ENCODE data around the gene DIAPH3. TPM values are rescaled to one million over a fixed set of nuclear protein-coding genes. Genes with fewer than 3 reads are reported as not detected.

DIAPH3 gene
- total and polyA plus RNA-seq, 2 of the 4 experiments (the other 2 are of a cell fraction), result 8.9 to 9.3 TPM

GRCh38 chr13:59745392-59745788 is 418.3 kb downstream of the DIAPH3 start:
- DNase-seq, result peak; percentile 78
- H3K18ac ChIP-seq (ENCODE audit: low read depth, low read length), result no peak overlapping the region
- H3K4me2 ChIP-seq (ENCODE audit: low read depth, low read length), result peak overlapping the region; percentile 45
- no peak overlapping the region for H3K4me3 ChIP-seq (ENCODE audit: insufficient read depth, low read depth, low read length)
- intact Hi-C loops (cut with micrococcal nuclease), result no loop called here
- in situ Hi-C loops (cut with MboI; ENCODE audit: low sequenced_read_pairs), result no loop called here
- H2AK5ac ChIP-seq (ENCODE audit: low read depth, low read length), result no peak overlapping the region
- H3K23ac ChIP-seq (ENCODE audit: low read depth, low read length), result no peak overlapping the region
- no peak overlapping the region for H2AK9ac ChIP-seq (replicated peaks; ENCODE audit: low read depth, low read length, poor library complexity)
- WGBS, 2 experiments (ENCODE audit: extremely low coverage in 2 of 2, insufficient read length in 1 of 2), result no CpG with 5 or more reads among the region's 1 CpG
- no peaks in the 10 kb centered on the region for H4K20me1 ChIP-seq (ENCODE audit: insufficient read depth, low read length)
- no peak overlapping the region for H3K9ac ChIP-seq (ENCODE audit: low read depth, low read length)
- H3K27ac ChIP-seq (ENCODE audit: insufficient read depth, low read length), result no peak overlapping the region
- BruUV-seq (replicated peaks), result no TSS peak
- no peaks in the 10 kb centered on the region for H3K9me3 ChIP-seq (ENCODE audit: control insufficient read depth, insufficient read depth, low read length)
- ChIA-PET CTCF (no interaction called here), POLR2A (ENCODE audit: unreplicated experiment) (no interaction called here)
- no peak overlapping the region for H3K14ac ChIP-seq (replicated peaks; ENCODE audit: low read depth, low read length)
- H3K9me1 ChIP-seq (ENCODE audit: insufficient read depth, low read length), result 0 out of 2 replicates have a peak, but pooled peaks cover 2% of the 10 kb centered on the region
- dilution Hi-C loops (cut with HindIII; ENCODE audit: low sequenced_read_pairs, unreplicated experiment), result no loop called here
- peak overlapping the region; percentile 71 for H2BK5ac ChIP-seq (ENCODE audit: low read depth, low read length, poor library complexity, severe bottlenecking)
- TF ChIP-seq CEBPB (IDR thresholded peaks at IDR 0.05; ENCODE audit: low read depth, low read length), result peak; percentile 55; the same call in 1 of the 2 replicates
- no peak for TF ChIP-seq MAFK (IDR thresholded peaks at IDR 0.05; ENCODE audit: low read depth, low read length)
- H4K91ac ChIP-seq (ENCODE audit: insufficient read depth, low read depth, low read length), result no peak overlapping the region
- no peaks in the 10 kb centered on the region for H3K27me3 ChIP-seq (ENCODE audit: control insufficient read depth, insufficient read depth, low read length)
- peaks cover 5% of the 10 kb centered on the region for H3K4me1 ChIP-seq (ENCODE audit: control insufficient read depth, insufficient read depth, low read length)
- no peak overlapping the region for H2BK20ac ChIP-seq (ENCODE audit: low read depth, low read length)
- no peak overlapping the region for H4K5ac ChIP-seq (ENCODE audit: low read depth, low read length)
- peak; percentile 68 for ATAC-seq (ENCODE audit: low read depth)
- no peak overlapping the region for H2AFZ ChIP-seq (replicated peaks; ENCODE audit: low read length, poor library complexity)
- H3K4ac ChIP-seq (ENCODE audit: low read depth, low read length), result no peak overlapping the region
- H4K8ac ChIP-seq (ENCODE audit: low read depth in 2 of 2, low read length in 2 of 2), result no peak overlapping the region
- no peaks in the 10 kb centered on the region for H3K36me3 ChIP-seq (ENCODE audit: control insufficient read depth, insufficient read depth, low read length)
- no peak overlapping the region; the same call in 1 of the 2 replicates for H2BK120ac ChIP-seq (ENCODE audit: low read depth, low read length)
- H3K79me1 ChIP-seq (ENCODE audit: low read depth in 1 of 2, low read length in 2 of 2), result peaks cover 3 to 6% of the 10 kb centered on the region in 2 experiments; a peak in 2 of 4 replicates
- H2BK15ac ChIP-seq (ENCODE audit: low read depth, low read length), result no peak overlapping the region
- no peak overlapping the region for H3K56ac ChIP-seq (ENCODE audit: extremely low read depth, insufficient read depth, low read length)
